HFF-Myc (cell line): ENCODE measurements around the gene ZNF277.

ENCODE experiments used
- DNase-seq: peaks from one replicate; pipeline ENCODE4 v3.0.0-alpha.2; 2011; ENCODE audit warnings: low read depth; ENCODE audit errors: extremely low read depth
- H3K4me3 ChIP-seq: replicated peaks from 2 replicates; pipeline ENCODE4 v1.5.1; 2011; ENCODE audit warnings: low read depth, mild to moderate bottlenecking, control low read depth, low read length
- TF ChIP-seq, protein P1 (sequence below): IDR thresholded peaks from 2 replicates; pipeline ENCODE4 v1.5.1; 2012; ENCODE audit warnings: mild to moderate bottlenecking, low read depth, low read length, control low read depth; ENCODE audit errors: missing control alignments

The ZNF277 gene

DNA sequence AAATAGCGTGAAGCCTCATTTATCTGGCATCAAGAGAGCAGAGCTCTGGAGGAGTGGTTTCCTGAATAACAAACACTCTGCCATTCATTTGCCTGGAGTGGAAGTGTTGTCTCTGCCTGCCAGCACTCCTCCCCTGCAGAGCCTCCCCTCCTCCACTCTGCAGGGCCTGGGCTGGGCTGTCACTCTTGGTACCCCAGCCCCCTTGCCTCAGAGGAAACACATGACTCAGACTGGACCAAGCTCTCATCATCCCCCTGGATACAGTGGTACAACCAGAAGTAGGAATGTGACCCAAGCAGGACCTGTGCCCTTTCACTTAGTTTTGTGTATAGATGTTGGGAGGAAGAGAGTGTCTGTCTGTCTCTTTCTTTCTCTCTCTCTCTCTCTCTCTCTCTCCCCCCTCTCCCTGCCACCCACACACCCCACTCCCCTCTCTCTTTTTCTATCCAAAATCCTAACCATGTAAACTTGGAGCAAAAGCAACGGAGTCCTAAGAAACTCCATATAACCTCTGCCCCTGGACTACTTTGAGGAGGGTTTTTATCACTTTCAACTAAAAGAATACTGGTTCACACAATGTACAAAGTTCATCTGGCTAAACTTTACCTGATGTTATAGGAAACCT lies 44.2 kb upstream of the ZNF277 start:
- TF ChIP-seq, protein P1, sequence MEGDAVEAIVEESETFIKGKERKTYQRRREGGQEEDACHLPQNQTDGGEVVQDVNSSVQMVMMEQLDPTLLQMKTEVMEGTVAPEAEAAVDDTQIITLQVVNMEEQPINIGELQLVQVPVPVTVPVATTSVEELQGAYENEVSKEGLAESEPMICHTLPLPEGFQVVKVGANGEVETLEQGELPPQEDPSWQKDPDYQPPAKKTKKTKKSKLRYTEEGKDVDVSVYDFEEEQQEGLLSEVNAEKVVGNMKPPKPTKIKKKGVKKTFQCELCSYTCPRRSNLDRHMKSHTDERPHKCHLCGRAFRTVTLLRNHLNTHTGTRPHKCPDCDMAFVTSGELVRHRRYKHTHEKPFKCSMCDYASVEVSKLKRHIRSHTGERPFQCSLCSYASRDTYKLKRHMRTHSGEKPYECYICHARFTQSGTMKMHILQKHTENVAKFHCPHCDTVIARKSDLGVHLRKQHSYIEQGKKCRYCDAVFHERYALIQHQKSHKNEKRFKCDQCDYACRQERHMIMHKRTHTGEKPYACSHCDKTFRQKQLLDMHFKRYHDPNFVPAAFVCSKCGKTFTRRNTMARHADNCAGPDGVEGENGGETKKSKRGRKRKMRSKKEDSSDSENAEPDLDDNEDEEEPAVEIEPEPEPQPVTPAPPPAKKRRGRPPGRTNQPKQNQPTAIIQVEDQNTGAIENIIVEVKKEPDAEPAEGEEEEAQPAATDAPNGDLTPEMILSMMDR, result no peak
- DNase-seq, result no peak
- H3K4me3 ChIP-seq, result no peak overlapping the region

DNA sequence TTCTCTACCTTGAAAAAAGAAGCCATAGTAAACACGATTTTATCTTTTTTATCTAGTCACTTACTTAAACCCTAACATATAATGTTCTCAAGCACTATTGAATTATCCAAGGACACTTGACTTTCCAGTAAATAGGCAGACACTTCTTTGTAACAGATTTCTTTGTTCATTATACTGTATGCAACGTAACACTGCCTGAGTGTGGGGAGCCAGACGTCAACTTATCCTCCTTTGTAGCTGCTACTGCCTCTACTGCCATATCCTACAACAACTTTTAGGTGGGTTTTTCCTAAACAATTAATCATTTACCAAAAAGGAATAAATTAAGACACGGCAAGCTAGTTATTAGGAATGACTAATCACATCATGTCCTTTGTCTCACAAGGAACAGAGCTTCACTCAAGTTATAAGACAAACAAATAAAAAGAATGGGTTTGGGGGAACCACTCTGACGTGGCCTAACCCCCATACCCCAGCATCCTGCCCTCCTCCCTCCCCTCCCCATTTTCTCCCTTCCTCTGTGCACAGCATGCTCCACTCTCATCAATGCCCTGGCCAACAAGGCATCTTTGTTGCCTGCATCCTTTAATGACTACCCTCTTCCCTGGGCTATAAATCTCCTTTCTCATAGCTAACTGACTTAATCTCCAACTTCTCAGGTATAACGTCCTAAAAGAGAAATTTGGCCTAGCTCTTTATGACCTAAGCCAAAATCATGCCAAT lies 43.5 kb upstream of the ZNF277 start:
- TF ChIP-seq, protein P1, result no peak
- H3K4me3 ChIP-seq, result no peak overlapping the region
- no peak for DNase-seq

DNA sequence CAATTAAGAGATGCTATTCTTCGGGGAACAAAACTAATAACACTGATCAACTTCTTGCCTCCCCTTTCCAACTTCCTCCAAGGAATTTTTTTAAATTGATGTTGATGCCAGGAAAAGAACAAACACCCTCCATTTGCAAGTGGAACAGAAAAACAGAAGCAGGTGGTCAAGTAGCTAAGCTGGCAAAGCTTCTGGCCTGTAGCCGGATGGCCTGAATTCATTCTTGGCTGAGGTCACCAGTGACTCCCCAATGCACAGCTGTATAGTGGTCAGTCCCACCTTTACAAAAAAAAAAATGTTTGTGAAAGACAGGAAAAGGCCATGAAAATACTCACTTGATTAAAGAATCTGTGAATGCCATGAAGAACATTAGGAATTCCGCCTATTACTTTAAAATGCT lies 39.3 kb upstream of the ZNF277 start:
- DNase-seq, result no peak
- TF ChIP-seq, protein P1, result no peak

DNA sequence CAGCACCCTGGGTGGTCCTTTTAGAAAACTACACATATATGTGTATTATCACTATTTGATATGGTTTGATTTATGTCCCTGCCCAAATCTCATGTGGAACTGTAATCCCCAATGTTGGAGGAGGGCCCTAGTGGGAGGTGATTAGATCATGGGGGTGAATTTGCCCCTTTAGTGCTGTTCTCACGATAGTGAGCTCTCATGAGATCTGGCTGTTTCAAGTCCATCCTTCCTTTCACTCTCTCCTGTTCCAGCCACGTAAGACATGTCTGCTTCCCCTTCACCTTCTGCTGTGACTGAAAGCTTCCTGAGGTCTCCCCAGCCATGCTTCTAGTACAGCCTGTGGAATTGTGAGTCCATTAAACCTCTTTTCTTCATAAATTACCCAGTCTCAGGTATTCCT lies 37.6 kb upstream of the ZNF277 start:
- DNase-seq, result no peak
- H3K4me3 ChIP-seq, result no peak overlapping the region
- TF ChIP-seq, protein P1, result no peak

More for the DNA sequence above, 39.3 kb upstream of the ZNF277 start:
- H3K4me3 ChIP-seq, result no peak overlapping the region

DNA sequence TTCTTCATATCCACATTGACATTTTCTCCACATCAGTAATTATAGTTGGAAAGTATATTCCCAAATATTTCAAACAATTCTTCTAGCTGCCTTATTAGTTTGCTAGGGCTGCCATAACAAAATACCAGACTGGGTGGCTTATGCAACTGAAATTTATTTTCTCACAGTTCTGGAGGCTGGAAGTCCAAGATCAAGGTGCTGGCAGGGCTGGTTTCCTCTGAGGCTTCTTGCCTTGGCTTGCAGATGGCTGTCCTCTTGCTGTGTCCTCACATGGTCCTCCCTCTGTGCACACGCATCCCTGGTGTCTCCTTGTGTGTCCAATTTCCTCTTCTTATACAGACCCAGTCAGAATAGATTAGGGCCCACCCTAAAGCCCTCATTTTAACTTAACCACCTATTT lies 34.8 kb upstream of the ZNF277 start:
- H3K4me3 ChIP-seq, result no peak overlapping the region
- no peak for DNase-seq
- TF ChIP-seq, protein P1, result no peak

DNA sequence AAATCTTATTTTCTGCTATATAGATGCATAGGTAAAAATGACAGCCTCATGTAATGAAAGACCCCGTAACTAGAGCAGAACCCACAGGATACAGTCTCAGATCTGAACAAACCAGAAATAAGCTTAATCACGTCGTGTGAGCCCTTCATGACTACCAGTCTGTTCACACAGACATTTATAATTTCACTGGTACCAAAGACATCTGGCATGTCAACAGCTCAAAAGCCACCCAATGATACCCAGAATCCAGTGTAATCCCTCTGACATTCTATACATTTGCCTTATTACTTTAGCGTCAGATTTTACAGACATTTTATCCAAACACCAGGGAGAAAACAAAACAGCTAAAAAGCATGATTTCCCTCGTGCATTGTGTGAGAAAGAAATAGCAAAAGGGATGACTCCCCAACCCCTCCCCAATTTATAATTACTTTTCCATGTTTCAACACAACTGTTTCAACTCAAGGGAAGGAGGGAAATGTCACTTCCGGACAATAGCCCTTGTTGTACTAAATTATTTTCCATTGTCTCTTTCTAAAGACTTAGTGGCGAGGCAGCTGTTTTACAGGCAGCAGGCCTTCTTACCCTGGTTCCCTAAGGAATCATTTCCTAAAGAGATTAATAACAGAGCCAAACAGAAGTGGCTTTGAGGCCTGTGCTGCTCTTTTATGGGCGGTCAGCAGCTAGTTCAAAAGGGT lies 33.5 kb upstream of the ZNF277 start:
- DNase-seq, result no peak
- TF ChIP-seq, protein P1, result no peak
- no peak overlapping the region for H3K4me3 ChIP-seq
